GM21529 (cell line): ENCODE data around the gene ZNF845.
"Not testable (repeated sequence)": the region's sequence is repeated elsewhere in the genome, so short reads cannot be mapped to it uniquely, and the experiment has no call there.

Source experiments
- ATAC-seq: cut with Tn5 transposase; IDR thresholded peaks from one replicate; pipeline ENCODE4 v1.9.1; 2021; ENCODE audit not compliant: unreplicated experiment

ZNF845 gene

DNA sequence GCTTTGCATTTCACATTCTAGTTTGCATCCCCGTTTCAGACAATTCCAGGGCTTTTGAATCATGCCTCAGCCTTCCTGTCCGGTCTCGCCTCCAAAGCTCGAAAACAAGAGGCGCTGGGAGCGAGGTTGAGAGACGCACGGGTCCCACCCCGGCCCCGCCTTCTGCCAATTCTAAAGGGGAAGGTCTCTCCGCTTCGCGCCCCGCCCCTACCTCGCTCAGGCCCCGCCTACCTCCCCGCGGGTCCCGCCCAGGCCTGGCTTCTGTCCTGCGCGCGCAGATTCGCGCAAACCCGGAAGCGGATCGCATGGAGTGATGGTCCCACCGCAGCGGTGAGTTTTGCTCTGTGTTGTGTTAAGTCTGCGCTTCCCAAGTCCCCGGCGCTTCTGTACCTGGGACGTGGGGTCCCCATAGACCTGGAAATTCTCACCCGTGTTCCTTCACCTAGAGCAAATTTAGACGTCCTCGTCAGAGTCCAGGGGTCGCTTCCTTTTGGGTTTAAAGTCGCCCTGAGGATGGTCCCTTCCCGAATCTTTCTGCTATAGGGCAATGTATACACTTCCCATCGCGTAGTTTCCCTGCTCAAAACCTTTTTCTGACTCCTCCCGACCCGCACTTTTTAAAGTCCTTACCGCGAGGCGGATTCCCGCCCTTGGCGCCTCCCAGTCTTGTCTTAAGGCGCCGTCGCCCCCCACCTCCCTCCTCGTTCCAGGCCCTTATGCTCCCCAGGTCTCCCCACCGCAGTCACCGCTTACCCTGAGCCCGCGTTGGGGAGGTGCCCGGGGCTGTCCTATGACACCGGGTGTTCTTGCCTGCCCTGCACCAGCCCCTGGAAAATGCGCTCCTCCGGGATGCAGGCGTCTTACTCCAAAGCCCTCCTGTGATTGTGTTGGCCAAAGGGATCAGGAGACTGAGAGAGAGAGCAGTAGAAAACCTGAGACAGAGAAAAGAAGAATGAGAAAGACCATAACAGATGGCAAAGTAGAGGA lies at the start of gene ZNF845:
Gene ZNF845 (plus strand): TSS at position 287 of the 987 bp plus-strand sequence. CDS start 7,559 bp downstream, outside the sequence.
- ATAC-seq = peak; percentile 94

DNA sequence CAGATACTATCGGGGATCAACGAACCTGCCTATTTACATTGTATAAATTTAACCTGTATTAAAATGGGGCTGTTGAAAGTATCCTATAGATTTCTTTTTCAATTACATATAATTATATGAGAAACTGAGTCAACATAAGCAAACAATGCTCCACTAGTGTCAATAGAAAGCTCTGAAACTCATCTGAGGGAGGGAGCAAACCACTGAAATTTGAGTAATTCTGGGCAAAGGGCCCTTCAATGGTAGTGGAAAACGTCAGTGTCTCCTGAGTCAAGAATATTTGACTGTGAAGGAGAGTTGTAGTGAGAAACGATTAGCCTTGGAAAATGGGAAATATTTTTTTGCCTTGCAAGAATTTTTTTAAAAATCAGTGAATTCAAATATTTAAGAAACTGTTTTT lies 48.5 kb upstream of the ZNF845 start:
- ATAC-seq = no peak

DNA sequence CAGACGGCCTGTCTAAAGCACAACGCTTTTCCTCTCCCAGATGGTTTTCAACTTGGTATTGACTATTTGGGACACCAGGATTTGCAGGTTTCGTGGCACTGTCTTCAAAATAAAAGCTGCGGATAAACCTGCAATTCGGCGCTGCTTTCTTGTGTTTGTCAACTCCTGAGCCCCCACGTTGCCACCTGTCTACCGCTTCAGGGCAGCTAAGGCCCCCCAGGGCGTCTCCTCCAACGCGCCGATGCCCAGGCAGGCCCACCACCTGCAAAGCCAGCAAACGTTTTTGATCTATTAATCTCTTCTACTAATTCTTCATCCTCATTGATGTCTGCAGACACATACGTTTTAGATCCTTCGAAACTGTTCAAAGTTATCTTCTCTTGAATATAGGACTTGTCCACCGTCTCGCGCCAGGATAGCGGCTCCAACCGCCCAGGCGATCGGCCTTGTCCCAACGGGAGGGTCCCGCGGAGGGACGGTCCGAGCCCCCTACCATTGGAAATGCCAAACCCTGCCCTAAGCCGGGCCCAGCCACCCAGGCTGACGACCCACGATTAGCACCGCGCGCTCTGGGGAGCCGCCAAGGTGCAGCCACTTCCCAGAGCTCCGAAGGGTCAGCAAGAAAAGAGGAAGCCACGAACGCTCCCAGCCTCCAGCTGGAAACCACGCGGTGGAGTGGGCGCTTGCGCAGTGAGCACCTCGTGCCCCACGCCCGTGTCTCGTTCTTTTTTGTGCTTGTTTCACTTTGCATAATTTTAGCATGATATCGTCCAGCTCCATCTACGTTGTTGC lies 42.6 kb upstream of the ZNF845 start:
- no peak for ATAC-seq

DNA sequence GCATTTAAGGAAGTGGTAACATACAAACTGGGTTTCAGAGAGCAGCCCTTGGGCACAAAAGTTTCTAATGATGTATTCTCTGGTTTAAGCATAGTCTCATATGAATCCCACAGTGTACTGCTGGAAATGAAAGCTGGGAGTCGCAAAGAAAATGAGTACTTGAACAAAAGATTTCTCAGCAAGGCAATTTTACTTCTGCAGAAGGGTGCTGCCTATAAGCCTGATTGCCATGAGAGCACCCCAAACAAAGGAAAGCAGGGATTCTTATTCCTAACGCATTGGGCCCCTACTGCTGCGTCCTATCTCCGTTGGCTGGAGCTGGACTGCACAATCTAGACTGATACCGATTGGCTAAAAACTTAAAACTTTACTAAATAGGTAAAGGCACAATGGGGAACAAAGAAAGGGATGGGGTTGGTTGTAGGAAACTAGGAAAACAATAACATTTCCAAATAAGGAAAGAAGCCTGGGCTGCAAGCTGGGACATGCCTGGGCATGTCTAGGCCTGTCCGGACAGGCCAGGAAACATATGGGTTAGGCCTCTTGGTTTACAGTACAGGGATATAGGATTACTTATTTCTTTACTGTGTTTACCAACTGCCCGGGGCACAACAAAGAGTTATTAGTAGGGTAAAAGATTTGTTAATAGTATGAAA lies 38.6 kb upstream of the ZNF845 start:
- ATAC-seq = no peak

DNA sequence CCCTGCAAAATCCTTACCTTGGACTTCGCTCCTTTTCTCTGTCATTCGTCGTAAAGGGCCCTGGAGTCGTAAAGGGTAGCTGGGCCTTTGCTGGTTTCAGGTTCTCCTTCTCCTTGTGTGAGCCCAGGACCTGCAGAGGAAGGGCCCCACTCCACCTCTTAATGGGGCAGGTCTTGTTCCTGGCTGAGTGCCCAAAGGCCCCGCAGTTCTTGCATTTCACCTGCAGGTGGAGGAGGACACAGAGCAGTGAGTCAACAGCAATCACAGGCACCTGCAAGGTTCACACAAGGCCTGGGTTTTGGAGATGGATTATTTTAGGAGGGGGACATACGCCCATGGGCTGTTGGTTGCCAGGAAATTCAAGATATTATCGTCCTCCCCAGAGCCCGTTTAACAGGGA lies 32.2 kb upstream of the ZNF845 start:
- not testable (repeated sequence) for ATAC-seq

DNA sequence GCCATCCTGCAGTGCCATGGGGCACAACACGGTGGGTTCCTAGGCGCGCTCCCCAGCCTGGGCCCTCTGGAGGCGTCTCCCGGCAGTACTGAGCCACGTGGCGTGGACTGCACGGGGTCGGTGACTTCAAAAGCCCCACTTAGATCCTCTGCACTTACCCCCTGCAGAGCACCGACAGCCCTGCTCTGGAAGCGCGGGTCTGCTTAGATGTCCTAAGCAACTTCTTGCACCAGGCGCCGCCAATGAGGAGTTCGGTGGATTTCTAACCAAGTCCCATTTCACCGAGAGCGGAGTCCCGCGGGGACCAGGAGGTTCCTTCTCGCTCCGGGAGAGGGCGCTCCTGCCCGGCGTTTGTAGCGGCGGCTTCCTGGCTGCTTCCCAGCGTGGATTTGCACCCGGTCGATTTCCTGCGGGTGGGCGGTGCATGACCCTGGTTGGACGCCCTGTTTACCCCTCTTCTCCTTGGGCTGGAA lies 25.2 kb upstream of the ZNF845 start:
- no peak for ATAC-seq

DNA sequence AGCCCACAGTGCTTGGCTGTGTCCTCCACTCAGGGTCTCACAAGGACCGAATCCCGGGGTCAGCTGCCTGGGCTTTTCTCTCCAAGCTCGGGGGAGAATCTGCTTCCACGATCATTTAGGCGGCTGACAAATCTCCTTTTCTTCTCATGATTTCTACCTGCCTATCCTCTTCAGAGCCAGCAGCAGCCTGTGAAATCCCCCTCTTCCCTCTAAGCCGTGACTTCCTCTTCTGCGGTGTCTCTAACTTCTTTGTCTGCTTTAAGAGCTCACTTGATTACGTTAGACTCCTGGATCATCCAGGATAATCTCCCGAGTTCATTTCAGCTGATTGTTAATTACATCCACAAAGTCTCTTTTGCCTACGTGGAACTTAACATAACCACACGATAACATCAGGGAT lies 22.5 kb upstream of the ZNF845 start:
- no peak for ATAC-seq

DNA sequence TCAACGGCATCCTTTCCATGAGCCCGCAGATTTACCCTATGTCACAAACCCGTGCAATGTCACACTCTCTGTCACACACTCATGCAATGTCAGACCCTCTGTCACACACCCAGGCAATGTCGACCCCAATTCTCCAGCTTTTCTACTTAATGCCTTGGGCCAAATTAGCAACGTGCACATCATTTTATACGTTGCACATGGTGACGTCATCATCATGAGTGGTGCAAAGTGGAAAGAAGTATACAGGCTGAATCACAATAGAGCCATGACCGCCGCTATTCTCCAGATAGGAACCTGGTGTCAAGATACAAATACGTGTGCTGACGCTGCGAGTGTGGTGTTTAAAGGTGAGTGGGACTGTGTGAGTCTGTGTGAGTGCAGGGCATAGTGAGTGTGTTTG lies 21.7 kb upstream of the ZNF845 start:
- no peak for ATAC-seq

DNA sequence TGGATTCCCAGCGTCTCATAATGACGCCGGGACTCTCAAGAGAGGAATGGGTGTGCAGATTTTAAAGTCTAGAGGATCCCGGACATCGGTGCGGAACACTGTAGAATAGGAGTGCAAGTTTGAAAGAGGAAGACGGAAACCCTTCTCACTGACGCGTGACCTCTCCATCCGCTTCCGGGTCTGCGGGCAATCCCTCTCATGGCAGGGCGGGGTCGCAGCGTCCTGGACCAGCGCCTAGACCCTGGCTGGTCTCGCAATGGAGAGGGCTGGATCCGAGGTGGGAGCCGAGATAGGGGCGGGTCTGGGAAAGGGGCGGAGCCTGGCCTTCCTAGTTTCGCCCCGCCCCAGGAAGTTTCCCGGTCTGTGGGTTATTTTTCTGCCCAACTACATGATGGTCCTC lies 4.6 kb upstream of the ZNF845 start:
- no peak for ATAC-seq

DNA sequence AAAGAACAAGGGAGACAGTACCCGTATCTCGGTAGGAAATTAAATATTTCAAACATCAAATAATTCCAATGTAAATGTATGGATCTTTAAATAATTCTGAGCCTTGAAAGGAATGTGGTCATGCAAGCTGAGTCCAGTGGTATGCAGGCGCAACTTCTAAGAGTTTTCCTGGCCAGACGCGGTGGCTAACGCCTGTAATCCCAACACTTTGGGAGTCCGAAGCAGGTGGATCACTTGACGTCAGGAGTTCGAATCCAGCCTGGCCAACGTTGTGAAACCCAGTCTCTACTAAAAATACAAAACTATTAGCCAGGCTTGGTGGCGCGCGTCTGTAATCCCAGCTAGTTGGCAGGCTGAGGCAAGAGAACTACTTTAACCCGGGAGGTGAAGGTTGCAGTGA lies 1.1 kb upstream of the ZNF845 start:
- no peak for ATAC-seq

DNA sequence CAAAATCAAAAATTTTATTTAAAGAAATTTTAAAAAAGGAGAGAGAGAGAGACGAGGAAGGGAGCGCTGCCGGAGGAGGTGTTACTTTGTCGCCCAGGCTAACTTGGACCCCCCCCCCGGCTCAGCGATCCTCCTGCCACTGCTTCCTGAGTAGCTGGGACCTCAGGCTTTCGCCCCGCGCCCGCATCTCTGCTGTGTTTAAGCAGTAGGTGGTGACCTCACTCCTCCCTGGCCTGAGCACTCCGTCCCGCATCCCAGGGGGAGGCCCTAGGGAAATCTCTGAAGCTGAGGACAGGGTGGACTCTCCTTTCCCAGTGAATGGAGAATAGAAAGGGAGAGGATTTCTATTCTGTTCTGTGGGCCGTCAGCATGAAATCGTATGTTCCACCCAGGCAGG lies 485 bp upstream of the ZNF845 start:
- ATAC-seq = no peak

DNA sequence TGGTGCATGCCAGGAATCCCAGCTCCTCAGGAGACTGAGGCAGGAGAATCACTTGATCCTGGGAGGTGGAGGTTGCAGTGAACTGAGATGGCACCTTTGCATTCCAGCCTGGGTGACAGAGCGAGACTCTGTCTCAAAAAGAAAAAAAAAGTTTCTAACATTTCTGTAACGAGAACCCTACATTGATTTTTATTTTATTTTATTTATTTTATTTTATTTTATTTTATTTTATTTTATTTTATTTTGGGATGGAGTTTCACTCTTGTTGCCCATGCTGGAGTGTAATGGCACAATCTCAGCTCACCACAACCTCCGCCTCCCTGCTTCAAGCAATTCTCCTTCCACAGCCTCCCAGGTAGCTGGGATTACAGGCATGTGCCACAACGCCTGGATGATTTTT lies 10.9 kb downstream of the ZNF845 start:
- ATAC-seq = not testable (repeated sequence)

DNA sequence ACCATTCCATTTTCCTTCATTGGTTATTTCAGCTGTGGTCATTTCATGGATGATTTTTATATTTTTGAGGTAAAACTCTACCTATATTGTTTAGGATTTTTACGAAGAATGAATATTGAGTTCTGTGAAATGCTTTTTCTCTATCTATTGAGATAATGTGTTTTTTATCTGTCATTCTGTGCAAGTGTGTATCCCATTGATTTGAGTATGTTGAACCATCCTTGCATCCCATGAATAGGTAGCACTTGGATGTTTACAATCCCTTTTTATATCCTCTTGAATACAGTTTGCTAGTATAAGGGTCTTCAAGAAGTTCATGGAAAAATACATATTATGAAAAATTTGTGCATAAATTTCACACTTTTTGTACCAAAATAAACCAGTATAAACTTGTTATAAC lies 22.2 kb downstream of the ZNF845 start:
- no peak for ATAC-seq

DNA sequence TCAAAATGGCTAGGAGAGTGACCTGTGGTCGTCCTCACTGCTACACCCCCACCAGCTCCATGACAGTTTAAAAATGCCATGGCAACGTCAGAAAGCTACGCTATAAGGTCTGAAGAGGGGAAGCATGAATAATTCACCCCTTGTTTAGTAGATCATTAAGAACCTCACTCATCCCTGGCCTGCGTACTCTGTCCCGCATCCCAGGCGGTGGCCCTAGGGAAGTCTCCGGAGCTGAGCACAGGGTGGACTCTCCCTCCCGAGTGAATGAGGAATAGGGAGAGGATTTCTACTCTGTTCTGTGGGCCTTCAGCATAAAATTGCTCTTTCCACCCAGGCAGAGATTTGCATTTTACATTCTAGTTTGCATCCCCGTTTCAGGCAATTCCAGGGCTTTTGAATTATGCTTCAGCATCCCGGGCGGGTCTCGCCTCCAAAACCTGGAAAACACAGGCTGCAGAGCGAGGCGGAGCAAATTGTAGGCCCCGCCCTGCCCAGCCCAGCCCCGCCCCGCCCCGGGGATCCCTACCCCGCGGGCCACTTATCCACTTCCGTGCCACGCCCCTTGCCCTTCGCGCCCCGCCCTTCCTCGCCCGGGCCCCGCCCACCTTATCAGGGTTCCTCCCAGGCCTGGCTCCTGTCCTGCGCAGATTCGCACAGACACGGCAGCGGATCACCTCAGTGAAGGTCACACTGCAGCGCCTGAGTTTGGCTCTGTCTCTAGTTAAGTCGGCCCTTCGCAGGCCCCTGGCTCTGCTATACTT lies 24.5 kb downstream of the ZNF845 start:
- ATAC-seq = no peak

DNA sequence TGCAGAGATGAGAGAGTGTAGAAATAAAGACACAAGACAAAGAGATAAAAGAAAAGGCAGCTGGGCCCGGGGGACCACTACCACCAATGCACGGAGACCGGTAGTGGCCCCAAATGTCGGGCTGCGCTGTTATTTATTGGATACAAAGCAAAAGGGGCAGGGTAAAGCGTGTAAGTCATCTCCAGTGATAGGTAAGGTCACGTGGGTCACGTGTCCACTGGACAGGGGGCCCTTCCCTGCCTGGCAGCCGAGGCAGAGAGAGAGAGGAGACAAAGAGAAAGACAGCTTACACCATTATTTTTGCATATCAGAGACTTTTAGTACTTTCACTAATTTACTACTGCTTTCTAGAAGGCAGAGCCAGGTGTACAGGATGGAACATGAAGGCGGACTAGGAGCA lies 26.5 kb downstream of the ZNF845 start:
- not testable (repeated sequence) for ATAC-seq

DNA sequence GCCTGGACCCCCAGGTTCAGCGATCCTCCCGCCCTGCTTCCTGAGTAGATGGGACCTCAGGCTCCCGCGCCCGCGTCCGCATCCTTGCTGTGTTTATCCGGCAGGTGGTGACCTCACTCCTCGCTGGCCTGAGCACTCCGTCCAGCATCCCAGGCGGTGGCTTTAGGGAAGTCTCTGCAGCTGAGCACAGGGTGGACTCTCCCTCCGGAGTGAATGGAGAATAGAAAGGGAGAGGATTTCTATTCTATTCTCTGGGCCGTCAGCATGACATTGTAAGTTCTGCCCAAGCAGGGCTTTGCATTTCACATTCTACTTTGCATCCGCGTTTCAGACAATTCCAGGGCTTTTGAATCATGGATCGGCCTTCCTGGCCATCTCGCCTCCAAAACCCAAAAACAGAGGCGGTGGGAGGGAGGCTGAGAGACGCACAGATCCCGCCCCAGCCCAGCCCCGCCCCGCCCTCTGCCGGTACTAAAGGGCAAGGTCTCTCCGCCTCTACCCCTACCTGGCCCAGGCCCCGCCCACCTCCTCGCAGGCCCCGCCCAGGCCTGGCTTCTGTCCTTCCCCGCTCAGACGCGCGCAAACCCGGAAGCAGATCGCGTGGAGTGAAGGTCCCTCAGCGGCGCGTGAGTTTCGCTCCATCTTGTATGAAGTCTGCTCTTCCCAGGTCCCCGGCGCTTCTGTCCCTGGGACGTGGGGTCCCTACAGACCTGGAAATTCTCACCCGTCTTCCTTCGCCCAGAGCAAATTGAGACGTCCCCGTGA lies 31.8 kb downstream of the ZNF845 start, which contains the start of gene ZNF525:
Gene ZNF525 (plus strand): TSS at position 572 of the 765 bp plus-strand sequence. CDS start 6,577 bp downstream, outside the sequence.
- peak; percentile 98 for ATAC-seq

DNA sequence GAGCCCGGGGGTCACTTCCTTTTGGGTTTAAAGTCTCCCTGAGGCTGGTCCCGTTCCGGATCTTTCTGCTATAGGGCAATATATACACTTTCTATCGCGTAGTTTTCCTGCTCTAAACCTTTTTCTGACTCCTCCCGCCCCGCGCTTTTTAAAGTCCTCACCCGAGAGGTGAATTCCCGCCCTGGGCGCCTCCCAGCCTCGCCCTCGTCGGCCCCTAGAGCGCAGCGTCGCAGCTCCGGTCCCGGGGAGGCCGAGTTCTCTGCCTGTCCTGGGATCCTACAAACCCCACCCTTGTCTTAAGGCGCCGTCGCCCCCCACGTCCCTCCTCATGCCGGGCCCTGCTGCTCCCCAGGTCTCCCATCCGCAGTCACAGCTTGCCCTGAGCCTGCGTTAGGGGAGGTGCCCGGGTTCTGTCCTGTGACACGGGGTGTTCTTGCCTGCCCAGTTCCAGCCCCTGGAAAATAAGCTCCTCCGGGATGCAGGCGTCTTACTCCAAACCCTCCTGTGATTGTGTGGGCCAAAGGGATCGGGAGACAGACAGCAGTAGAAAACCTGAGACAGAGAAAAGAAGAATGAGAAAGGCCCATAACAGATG lies 32.4 kb downstream of the ZNF845 start:
- peak; percentile 61 for ATAC-seq

DNA sequence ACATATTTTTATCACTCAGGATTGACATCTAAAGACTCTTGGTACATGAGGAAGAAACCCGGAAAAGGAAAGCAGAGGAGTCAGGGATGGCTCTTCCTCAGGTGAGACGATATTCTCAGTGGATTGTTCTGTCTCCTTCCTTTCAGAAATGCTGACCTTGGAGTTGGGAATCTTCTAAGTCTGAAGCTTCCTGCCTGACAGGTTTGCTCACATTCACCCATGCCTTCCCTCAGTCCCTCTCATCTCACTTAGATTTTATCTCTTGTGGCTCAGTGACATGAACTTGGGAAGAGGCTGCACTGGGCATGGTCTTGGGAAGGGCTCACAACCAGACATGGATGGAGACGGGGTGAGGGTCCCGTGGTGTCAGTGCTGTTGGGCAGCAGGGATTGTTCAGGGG lies 38.6 kb downstream of the ZNF845 start:
- no peak for ATAC-seq

DNA sequence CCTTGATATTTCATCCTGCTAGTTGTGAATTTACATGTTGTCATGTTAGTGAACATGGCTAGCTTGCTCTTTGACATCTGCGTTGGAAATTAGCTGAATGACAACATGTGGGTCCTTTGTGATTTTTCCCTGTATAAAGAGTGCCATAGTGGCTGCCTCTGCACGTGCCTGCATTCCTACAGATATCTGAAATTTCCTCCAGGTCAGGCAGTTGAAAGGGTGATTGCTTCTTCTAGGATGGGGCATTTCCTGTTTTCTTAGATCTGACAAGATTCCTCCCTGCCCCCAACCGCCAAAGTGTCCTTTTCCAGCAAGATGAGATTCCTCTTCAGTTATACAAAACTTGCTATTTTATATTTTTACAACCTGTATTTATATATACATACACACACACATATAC lies 40.7 kb downstream of the ZNF845 start:
- ATAC-seq = no peak
